HG03097 (cell line): ENCODE data around the gene MFAP5.

ENCODE experiments used
- ATAC-seq: cut with Tn5 transposase; IDR thresholded peaks from one replicate; pipeline ENCODE4 v1.9.1; 2021; ENCODE audit not compliant: unreplicated experiment, low FRiP score

MFAP5 gene, protein sequence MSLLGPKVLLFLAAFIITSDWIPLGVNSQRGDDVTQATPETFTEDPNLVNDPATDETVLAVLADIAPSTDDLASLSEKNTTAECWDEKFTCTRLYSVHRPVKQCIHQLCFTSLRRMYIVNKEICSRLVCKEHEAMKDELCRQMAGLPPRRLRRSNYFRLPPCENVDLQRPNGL

DNA sequence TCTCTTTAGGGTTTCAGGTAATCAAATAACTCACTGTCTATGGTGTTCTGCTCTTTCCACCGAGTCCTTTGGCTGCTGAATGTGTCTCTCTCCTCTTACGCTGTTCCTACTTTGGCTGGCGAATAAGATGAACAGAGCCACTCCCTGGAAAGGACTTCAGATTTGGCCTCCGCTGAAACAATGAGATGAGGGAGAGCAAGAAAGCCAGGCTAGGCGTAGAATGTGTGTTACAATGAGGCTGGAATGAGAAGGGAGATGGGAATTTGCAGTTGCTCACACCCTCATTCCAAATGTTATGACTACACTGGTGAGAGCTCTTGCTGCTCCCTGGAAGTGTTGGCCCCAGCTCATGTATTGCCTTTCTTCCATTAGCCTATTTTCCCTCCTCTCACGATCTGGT lies at the start of gene MFAP5:
TSS of gene MFAP5 (minus strand) at position 234 of the 400 bp plus-strand sequence. CDS start 722 bp downstream, outside the sequence.
- ATAC-seq = no peak

DNA sequence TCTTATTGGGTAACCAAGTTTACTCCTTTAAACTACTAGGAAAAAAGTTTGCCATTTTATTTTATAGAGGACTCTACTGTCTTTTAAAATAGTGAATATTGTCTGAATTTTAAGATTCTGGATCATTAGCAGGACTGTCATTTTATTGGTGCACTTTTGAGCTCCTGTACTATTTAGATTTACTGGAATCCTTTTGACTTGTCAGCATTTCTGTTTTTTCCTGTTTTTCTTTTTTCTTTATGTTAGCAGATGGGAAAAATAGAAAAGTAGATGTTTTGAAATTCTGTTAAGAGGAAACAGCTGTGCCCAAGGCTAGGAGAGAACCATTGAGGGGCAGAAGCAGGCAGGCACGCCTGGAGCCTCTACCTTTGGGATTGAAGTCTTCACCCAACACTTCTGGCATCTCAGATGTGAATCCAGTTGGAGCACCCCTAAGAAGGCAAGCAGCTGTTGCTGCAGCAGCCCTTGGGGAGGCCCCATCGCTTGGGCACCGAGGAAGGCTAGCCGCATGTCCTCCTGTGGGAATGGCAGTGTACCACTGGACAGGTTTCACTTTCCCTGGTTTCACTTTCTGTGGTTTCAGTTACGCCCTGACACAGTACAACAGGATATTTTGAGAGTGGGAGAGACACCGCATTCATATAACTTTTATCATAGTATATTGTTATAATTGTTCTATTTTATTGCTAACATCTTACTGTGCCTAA lies 46.7 kb upstream of the MFAP5 start:
- no peak for ATAC-seq

DNA sequence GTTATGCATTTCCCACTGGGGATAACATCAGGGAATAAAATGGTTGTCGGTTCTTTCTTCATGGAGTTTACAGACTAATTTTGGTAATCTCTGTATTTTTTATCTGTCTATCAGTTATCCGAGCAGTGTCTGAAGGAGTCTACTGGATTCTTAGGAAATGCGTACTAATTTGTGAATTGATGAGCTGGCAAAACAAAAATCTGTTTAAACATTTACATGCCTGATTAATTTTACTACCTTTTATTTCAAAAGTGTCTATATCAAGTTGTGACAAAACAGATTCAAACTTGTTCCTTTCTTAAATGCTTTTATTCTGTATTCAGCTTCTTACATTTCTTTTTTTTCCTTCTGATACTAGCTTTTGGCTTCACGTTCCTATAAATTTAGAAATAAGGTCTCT lies 39.5 kb upstream of the MFAP5 start:
- no peak for ATAC-seq

DNA sequence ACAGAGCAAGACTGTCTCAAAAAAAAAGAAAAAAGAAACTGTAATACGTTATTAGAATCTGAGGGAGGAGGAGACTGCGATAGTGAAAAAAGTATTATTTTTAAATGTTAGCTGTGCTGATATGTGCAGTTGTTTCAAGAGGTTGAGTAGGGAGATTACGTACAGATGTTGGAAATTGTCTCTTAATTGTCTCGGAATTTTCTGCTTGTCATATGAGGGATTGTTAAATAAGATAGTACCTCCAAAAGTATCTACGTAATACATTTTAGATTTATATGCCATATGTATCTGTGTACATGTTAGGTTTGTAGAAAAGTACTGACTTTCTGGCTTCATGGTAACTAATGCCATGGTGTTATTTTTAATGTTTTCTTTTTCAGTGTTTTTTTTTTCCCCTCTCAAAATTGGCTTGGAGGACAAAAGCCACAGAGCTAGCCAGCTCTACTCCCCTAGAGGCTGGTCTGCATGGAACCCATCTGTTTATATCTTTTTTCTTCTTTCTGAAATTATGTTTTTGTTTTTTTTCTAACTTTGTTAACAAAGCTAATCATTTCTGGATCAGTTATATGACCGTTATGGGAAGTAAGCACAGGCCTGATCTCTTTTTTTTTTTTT lies 38.5 kb upstream of the MFAP5 start:
- no peak for ATAC-seq

DNA sequence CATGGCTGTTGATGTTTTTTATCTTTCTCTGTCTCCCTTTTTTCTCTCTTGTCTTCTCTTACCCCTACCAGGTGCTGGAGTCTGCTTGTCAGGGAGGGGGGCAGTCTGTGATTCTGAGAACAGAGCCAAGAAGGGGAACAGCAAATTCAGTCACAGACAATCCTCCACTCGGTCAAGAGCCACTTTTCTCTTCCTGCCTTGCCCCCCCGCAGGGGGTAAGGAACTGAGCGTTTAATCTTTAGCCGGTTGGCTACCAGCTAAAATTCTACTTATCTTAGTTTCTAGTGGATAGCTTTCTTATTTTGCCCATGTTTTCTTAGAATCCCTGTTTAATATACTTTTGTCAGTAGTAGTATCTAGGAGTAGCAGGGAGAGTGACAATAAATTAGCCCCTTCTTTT lies 37.1 kb upstream of the MFAP5 start:
- no peak for ATAC-seq

DNA sequence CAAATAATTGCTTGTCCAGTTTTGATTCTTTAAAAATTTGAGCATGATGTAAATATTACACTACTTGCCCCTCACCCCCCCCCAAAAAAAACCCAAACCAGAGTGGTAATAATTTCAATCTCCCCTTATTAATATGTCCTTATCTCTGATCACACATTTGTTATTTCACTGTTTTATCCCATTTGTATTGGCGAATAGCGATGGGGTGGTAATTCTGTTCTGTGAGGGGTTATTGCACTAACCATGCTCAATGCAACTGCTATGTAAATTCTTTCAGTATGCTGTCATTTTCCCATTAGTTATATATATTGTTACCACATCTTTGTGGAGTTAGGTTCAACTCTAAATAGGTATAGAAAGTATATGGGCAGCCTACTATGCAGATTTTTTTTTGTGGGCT lies 36.3 kb upstream of the MFAP5 start:
- ATAC-seq = no peak

DNA sequence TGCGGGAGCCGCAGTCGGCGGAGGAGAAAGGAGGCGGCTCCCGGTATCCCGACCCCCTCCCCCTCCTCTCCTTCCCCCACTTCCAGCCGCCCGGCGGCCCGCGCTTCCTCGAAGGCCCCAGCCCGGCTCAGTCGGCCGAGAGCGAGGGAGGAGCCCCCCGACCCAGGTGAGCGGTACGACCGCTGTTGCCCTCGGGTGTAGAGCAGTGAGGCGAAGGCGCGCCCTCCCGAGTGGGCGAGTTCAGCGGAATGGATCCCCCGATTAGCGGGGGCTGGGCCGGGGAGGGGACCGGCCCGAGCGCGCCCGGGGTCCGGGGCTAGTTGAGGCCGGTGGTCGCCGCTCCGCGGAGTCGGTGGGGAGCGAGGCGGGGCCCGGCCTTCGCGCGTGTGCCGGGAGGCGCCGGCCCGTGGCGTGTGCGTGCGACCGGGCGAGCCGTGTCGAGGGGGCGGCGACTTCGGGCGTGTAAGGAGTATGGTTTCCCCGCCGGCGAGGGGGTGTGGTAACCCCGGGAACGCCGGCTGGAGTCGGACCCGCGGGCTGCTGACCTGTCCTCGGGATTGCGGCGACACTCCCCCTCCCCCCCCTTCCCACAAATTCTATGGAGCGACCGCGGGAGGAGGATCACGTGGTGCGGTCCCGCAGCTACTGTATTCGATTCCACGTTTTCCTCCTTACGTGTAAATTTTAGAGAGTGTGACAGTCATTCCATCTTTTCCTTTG lies 35.7 kb upstream of the MFAP5 start:
- peak; percentile 10 for ATAC-seq

DNA sequence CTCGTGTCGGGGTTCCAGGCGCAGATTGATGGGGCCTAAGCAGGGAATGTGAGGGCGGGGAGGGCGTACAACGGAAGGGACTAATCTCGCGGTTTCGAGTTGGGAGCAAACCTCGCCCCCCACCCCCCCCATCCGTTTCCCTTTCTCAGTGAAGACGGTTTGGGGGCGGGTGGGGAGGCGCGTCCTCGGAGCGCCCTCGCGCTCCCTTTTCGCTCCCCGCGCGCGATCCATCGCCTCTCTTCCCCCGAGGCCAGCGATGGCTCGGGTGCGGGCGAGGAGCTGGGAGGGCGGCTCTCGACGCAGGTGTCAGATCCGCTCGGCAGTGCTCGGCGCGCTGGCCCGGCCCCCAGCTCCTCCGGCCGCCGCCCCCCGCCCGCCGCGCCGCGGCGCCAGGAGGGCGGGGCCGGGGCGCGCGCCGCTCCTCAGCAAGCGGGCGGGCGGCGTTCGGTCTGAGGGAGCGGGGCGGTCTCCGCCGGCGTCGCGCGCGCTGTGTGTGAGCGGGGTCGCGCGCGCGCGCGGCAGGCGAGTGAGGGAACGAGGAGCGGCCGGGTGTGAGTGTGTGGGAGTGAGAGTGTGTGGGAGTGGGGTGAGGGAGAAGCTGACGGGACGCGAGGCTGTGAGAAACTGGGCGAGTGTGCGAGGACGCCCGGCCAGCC lies 35.0 kb upstream of the MFAP5 start, which contains the start of gene RIMKLB:
TSS of gene RIMKLB (plus strand) at position 516 of the 656 bp plus-strand sequence. CDS start 15,876 bp downstream, outside the sequence.
- ATAC-seq = peak; percentile 68

DNA sequence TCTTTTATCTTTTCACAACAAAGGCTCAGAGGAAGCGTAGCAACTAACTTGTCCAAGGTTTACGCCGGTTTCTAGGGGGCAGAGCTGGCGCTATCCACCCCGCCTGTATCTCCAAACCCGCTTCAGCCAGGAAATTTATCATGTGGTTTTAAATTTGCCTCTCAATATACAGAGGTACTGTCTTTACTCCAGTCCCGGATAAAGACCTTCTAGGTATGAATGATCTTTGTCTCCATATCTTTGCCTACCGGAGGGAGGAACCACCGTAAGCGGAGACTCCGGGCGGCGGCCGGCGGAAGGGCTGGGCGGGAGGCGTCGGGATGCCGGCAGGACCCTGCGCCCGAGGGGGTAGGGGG lies 34.5 kb upstream of the MFAP5 start:
- peak; percentile 28 for ATAC-seq

DNA sequence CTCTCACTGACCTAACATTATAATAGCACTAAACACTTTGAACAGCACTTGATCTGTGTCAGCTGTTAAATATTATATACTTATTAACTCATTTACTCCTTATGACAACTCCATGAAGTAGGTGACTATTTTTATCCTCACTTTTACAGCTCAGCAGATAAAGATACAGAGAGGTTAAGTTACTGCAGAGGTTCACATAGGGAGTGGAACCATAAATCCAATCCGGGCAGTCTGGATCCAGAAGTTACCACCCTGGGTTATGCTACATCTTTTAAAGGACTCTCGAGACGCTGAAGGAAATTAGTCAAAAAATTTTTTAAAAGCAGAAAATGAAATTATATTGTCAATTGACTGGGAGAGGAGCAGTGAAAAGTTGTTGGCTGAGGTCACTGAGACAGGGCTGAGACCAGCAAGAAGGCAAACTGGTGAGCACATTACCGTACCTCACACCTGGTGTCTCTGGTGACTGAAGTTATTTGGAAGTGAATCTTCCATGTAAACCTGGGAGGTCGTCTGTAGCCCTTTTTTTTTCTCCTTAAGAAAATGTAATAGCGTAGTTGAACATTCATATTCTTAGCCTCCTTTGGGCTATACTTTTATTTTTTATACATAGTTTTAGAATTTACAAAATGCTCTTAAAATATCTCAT lies 33.9 kb upstream of the MFAP5 start:
- ATAC-seq = no peak

DNA sequence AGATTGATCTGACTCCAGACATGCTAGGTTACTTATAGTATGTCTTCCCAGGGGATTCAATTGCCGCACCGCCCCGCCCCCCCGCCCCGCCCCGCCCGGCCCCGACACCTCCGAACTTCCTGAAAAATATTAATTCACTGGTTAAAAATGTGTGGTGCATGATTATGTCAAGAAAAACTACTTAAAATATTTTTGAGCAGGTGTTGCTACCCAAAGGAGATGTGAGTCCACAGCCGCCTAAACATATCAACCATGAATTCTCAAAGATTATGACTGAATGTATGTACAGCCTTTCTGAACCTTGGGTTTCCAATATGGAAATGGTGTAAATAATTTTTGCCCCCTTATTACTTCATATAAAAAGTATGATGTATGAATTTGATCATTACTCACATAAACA lies 32.5 kb upstream of the MFAP5 start:
- no peak for ATAC-seq

DNA sequence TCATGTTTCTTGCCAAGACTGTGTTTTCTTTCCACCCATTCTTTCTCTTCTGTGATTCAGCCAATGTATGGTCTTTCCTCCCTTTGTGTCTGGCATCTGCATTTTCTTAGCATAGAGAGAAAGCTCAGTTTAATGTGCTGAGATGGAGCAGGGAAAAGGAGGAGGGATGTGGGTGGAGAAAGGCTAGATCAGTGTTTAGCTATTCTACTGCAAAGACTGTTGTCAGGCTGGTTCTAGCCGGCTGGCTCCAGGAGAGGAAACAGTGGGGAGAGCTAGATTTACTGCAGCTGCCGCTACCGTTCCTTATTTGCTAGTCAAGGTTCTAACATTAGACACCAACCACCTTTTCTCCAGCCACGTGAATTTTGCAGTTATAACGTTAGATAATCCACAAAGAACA lies 29.9 kb upstream of the MFAP5 start:
- ATAC-seq = no peak

DNA sequence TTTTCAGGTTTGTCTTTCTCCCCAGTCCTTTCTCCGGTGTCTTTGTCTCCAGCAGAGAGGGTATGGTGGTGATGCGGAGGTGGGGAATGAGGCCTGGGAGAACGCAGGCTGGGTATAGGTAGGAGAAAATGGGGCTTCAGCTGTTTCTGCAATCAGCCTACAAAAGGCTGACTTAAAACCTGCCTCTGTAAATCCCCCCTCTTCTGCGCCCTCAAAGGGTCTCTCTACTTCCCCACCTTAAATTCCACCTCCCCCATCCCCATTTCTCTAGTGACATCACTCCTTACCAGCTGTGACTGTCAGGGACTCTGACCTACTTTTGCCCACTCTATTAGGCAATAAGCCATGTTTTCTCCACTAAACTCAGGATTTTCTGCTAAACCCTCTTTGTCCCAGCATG lies 27.1 kb upstream of the MFAP5 start:
- ATAC-seq = no peak

DNA sequence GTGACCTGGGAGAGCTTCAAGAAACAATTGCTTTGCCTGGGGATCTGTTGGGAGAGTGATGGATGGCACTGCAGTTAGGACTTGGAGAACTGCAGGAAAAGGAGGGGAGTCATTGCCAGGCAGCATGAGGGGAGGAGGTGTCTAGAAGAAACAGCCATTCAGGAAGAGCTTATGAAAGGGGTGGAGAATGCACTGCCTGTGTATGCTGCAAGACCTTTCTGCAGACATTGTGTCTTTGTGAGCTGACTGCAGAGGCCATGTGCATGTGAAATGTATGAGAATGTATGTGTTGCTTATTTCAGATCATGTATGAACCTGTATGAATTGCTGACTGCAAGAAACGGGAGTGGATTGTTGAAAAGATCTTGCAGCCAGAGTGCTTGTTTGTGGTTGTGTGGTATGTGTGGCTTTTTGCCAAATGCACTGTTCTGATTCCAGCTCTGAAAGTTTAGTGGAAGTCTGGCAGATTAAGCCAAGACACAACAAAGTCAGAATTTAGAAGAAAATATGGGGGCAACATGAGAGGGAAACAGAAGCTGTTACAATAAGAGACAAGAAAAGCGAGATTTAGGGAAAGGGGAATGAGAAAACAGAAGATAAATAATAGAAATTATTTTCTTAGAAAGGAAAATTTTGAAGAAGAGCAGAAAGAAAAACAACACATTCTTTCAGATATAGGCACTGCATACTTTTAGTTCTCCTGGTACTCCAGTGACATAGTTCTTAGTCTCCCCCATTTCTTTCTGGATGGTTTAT lies 25.4 kb upstream of the MFAP5 start:
- no peak for ATAC-seq

DNA sequence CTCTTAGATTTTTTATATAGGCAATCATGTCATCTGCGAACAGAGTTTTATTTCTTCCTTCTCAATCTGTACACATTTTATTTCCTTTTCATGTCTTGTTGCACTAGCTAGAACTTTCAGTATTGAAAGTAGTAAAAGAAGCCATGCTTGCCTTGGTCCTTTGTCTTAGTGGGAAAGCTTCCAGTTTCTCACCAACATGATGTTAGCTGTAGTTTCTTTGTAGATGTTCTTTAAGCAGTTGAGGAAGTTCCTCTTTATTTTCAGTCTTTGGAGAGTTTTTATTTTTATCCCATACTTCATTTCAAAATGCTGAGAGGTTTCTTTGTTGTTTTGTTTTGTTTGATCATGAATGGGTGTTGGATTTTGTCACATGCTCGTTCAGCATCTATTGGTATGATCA lies 22.4 kb upstream of the MFAP5 start:
- ATAC-seq = no peak

DNA sequence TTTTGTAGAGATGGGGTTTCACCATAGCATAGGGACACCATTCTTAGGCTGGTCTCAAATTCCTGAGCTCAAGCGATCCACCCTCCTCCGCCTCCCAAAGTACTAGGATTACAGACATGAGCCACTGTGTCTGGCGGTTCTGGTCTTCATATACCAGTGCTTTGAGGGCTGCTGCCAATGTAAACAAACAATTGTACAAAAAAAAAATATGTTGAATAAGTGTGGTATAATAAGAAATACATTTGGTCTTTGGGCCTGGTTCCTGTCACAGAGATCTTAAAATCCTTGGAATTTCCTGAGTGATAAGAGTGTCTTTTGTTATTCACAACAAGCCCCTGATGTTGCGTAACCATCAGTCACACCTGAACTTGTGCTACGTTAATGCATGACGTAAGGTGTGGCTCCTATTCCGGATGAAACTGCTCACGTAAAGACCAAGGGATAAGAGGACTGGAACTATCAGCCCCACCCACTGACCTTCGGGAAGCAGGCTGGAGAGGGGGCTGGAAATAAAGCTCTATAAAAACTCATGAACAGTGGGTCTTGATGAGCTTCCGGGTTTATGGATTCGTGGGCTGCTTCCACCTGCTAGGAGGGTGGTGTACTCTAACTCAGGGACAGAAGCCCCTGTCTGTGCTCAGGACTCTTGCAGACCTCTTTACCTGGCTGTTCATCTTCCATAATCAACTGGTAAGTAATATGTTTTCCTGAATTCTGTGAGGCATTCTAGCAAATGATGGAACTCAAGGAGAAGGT lies 18.7 kb upstream of the MFAP5 start:
- ATAC-seq = no peak

DNA sequence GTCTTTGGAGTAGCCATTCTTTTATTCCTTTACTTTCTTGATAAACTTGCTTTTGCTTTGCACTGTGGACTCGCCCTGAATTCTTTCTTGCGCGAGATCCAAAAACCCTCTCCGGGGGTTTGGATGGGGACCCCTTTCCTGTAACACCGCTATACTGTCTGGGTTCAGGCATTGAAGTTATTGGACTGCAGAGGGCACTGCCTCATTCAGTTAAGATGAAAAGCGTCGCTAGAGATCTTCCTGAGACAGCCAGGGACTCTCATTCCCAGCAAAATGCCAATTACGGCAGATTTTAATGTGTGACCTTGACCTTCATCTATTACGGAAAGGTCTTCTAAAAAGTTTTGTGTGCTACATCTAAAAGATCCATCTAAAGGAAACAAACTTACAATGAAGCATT lies 17.9 kb upstream of the MFAP5 start:
- ATAC-seq = no peak

DNA sequence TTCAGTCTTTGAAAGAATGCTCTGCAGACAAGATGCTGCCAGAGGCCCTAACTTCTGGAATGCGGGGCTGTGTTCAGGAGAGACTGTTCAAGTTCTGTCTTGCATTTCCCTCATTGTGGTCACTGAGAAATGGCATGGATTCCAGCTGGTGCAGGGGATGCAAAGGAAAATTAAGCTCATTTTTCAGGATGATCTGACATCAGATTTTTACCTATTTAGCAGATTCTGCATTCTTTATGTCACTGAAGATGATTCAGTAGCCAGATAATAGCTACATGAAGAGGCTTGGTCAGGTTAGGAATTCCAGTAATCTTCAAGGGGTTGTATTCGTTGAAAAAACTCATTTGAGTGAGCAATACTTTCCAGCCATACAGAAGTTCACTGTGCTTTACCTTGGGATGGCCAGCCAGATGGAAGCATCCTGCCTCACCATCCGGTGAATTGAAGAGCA lies 16.1 kb upstream of the MFAP5 start:
- ATAC-seq = no peak

DNA sequence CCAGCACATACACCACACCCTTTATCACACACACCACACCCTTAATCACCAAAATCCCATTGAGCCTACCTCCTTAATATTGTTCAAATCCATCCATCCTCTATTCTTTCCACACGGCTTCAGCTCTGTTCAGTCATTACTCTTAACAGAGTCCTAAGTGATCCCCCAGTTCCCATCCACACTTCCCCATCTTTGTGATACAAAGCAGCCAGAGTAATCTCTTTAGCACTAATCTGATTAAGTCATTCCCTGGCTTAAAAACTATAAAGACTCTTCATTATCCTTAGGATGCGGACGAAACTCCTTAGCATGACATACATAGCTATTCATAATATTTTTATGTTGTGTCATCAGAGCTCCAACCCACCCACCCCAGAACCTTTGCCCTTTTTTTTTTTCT lies 14.7 kb upstream of the MFAP5 start:
- ATAC-seq = no peak
